ENCODE results near the gene CCDC185.
A peak's percentile ranks its signal among the peaks of the same experiment; 100 is the strongest.

The CCDC185 gene

DNA sequence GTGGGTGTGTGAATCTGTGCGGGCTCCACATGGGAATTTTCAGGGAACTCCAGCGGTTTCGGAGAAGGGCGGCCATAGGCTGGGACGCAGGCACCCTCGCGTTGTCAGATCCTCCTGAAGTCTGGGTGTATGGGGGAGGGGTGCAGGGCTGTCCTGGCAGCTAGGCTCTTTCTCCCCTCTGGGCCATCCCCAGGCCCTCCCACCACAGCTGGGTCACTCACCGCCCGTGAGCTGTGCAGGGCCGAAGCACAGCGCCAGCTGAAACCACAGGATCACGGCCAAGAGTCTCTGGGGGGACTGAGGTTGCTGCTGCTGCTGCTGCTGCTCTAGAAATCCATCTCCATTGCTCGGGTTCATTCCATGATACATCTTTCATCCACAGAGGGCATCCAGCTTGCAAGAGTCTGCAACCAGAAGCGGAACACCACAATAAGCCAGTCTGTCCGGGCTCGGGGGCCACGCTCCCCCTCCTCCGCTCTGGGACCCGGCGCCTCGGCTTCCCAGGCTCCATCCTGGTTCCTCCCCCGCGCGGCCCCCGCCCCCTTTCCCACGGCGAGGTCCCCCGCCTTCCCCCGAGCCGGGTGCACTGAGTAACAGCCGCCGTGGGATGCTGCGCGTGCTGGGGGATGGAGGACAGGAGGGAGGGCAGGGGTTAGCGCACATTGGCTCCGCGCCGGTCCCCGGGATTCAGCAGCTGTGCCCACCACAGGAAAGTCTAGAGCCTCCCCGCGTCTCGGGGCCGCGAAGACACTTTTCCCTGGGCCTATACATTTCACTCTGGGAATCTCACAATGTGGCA is 30.0 kb upstream of the CCDC185 start:
- H3K4me3 ChIP-seq (ENCODE audit: low read depth, low read length): peak overlapping the region; percentile 58

DNA sequence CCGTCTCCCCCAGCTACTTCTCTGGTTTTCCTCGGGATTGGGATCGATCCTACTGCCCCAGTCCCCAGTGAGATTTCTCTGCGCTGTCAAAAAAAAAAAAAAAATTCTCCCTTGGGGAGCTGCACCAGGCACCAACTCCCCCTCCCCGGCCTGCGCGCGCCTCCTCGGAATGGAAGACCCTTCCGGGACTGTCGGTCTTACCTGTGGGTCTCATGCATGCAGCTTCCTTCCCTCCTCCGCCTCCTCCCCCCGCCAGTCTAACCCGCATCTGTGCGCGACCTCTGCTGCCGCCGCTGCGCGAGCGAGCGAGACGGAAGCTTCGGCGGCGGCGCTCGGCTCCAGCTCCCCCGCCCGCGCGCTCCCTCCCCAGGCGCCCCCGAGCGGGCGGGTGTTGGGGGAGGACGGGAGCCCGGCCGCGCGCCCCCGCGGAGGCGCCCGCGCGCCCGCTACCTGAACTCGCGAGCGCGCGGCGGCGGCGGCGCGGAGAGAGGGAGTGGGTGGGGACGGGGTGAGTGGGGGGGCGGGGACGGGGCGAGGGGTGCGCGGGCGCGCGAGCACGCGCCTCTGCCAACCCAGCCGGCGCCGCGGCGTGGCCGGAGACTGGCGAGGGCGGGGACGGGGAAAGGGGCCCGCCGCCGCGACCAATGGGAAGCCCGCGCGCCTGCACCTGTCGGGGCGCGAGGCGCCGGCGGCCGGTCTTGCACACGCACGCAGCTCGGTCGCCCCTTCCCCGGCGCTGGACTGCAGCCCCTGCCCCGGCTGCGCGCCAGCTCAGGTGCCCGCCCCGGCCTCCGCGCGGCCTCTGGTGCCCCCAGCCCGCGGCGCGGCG is 29.1 kb upstream of the CCDC185 start, which contains the start of gene SUSD4:
SUSD4 (minus strand) TSS at position 321 of the 829 bp plus-strand sequence. CDS start 751 bp downstream, outside the sequence.
- peak within 1 kb of the TSS; percentile 58 for H3K4me3 ChIP-seq (ENCODE audit: low read depth, low read length)
- TF ChIP-seq, protein P1, sequence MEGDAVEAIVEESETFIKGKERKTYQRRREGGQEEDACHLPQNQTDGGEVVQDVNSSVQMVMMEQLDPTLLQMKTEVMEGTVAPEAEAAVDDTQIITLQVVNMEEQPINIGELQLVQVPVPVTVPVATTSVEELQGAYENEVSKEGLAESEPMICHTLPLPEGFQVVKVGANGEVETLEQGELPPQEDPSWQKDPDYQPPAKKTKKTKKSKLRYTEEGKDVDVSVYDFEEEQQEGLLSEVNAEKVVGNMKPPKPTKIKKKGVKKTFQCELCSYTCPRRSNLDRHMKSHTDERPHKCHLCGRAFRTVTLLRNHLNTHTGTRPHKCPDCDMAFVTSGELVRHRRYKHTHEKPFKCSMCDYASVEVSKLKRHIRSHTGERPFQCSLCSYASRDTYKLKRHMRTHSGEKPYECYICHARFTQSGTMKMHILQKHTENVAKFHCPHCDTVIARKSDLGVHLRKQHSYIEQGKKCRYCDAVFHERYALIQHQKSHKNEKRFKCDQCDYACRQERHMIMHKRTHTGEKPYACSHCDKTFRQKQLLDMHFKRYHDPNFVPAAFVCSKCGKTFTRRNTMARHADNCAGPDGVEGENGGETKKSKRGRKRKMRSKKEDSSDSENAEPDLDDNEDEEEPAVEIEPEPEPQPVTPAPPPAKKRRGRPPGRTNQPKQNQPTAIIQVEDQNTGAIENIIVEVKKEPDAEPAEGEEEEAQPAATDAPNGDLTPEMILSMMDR (IDR thresholded peaks at IDR 0.05; ENCODE audit: control insufficient read depth, extremely low read depth, insufficient read depth): peak; percentile 26; the same call in 1 of the 2 replicates
- peak; percentile 17 for DNase-seq (ENCODE audit: low read depth)

More for the DNA sequence above, 30.0 kb upstream of the CCDC185 start:
- no peak for DNase-seq (ENCODE audit: low read depth)
- TF ChIP-seq, protein P1 (IDR thresholded peaks at IDR 0.05; ENCODE audit: control insufficient read depth, extremely low read depth, insufficient read depth): no peak

DNA sequence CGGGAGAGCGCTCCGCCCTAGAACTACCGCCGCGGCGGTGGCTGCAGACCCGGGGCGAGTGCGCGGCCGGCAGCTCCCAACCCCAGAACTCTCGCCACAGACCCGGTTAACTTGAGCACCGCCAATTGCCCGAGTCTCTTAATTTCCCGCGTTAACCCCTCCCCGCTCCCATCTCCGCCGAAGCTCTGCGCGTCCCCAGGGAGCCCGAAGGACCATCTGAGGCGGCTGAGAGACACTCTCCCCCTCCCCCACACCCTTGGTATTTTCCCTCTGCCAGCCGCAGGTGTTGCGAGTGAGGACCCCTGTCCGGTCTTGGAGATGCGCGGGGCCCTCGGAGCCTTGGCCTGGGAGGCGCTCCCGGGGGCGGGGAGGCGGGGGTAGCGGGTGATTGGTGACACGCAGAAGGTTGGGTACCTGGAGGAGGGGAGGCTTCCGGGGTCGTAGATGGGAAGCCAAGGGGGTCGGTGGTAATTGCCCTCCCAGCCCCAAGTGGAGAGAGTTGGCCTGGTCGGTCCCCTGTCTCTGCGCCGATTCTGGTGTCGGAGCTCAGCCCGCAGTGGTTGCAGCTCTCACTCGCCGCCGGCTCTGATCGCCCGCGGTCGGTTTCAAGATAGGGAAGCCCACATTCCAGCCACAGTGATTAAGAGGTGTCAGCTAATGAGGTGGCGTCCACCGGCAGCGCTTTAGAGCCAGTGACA is 28.4 kb upstream of the CCDC185 start:
- TF ChIP-seq, protein P1 (IDR thresholded peaks at IDR 0.05; ENCODE audit: control insufficient read depth, extremely low read depth, insufficient read depth): no peak
- DNase-seq (ENCODE audit: low read depth): no peak
- peak overlapping the region; percentile 43 for H3K4me3 ChIP-seq (ENCODE audit: low read depth, low read length)

DNA sequence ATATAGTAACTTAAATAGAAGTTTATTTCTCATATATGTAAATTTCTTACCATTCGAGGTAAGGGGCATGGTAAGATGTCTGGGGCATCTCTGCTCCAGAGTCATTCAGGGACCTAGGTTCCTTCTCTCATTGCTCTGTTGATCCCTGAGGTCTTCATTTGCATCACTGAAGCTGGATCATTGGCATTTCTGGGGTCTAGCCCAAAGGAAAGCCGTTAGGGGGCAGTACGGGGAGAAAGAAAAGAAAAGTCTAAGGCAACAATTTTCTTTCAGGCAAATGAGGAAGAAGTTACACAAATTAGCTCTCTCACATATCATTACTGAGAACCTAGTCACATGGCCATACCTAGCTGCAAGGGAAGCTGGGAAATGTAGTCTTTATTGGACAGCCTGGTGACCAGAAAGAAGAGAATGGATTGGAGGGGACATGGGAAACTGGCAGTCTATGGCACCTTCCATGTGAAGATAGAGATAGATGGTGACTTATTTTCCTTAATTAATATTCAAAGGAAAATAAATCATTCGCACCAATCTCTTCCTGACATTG is 19.1 kb upstream of the CCDC185 start:
- DNase-seq (ENCODE audit: low read depth): no peak
- TF ChIP-seq, protein P1 (IDR thresholded peaks at IDR 0.05; ENCODE audit: control insufficient read depth, extremely low read depth, insufficient read depth): no peak
- no peak overlapping the region for H3K4me3 ChIP-seq (ENCODE audit: low read depth, low read length)

DNA sequence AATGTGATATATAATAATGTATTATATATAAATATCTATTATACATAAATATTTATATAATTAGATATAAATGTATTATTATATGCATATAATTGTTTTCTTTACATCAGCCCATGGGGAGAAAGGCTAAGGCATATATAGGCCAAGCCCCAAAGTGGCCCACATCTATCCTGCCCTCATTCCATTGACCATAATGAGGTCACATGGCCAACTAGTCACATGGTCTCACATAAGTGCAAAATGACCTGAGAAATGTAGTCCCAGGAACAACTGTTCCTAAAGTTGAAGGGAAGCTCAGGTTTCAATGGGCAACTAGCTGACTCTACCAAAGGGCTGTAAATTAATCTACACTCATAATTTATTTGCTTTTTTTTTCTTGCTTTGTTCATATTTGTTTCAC is 14.5 kb upstream of the CCDC185 start:
- TF ChIP-seq, protein P1 (IDR thresholded peaks at IDR 0.05; ENCODE audit: control insufficient read depth, extremely low read depth, insufficient read depth): no peak
- no peak overlapping the region for H3K4me3 ChIP-seq (ENCODE audit: low read depth, low read length)
- DNase-seq (ENCODE audit: low read depth): no peak

DNA sequence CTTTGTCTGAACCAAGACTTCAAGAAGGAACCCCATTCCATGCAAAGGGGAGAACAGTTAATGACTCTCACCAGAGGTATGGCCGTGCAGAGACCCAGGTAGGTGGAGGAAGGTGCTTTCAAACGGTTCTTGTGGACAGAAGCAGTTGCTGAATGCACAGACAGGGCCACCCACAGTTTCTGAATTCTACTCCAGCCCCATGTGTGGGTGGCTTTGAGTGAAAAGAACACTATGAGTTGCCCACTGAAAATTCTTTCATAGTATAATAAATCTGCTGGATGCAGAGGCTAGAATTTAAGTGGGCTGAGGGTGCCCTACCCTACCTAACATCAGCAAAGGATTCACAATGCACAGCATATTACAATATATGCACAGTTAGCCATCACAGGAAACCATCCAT is 7.2 kb upstream of the CCDC185 start:
- TF ChIP-seq, protein P1 (IDR thresholded peaks at IDR 0.05; ENCODE audit: control insufficient read depth, extremely low read depth, insufficient read depth): no peak
- DNase-seq (ENCODE audit: low read depth): no peak
- H3K4me3 ChIP-seq (ENCODE audit: low read depth, low read length): no peak overlapping the region

All from LNCaP clone FGC (cell line).